Right ventricle myocardium superior (tissue), 1 donor: ENCODE results near the gene SLC6A9. TPM values are rescaled to one million over a fixed set of nuclear protein-coding genes. Genes with fewer than 3 reads are reported as not detected.

ENCODE experiments used
- ATAC-seq: fragments of 200-7000 bp; cut with Tn5 transposase; one replicate; pipeline ENCODE4 v1.9.1; 2020; ENCODE audit warnings: mild to moderate bottlenecking; ENCODE audit not compliant: poor library complexity
- DNase-seq: peaks from one replicate; pipeline ENCODE4 v3.0.0-alpha.2; 2020
- intact Hi-C: fragments of 100-400 bp; cut with DNase I; formaldehyde crosslinking; loops from one replicate; pipeline ENCODE4 v1.11.2; 2022
- total RNA-seq: library from RNA; stranded (reverse); fragmentation: NEBNext Ultra II Directional; extraction: Animal tissue kit (Norgen Biotek cat#: 25700); gene quantifications from one replicate; pipeline ENCODE4 v1.2.1, GENCODE V29; 2021
- donor health status: DM: no; HTN: yes; CAD: no; lungs with severe emphysema.

SLC6A9 gene
- total RNA-seq, 1 donor from 2014 or later = 0.78 TPM

DNA sequence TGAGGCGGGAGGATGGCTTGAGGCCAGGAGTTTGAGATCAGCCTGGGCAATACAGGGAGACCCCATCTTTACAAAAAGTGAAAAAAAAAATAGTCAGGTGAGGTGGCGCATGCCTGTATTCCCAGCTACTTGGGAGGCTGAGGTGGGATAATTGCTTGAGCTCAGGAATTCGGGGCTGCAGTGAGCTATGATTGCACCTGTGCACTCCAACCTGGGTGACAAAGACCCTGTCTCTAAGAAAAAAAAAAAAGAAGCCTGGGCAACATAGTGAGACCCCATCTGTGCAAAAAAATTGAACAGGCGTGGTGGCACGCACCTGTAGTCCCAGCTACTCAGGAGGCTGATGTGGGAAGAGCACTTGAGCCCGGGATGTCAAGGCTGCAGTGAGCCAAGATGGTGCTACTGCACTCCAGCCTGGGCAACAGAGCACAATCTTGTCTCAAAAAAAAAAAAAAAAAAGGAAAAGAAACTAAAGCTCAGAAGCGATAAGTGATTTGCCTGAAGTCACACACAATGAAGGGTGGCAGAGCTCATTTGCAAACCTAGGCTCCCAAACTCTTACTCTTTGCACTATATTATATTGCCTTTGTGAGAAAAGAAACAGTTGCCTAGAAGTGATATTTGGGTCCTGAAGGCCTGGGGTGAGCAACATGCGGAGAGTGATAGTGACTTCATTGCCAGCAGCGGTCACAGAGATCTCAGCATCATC, 37.9 kb downstream of the SLC6A9 start:
- DNase-seq = no peak
- intact Hi-C loops = no loop called here
- ATAC-seq = no peak

DNA sequence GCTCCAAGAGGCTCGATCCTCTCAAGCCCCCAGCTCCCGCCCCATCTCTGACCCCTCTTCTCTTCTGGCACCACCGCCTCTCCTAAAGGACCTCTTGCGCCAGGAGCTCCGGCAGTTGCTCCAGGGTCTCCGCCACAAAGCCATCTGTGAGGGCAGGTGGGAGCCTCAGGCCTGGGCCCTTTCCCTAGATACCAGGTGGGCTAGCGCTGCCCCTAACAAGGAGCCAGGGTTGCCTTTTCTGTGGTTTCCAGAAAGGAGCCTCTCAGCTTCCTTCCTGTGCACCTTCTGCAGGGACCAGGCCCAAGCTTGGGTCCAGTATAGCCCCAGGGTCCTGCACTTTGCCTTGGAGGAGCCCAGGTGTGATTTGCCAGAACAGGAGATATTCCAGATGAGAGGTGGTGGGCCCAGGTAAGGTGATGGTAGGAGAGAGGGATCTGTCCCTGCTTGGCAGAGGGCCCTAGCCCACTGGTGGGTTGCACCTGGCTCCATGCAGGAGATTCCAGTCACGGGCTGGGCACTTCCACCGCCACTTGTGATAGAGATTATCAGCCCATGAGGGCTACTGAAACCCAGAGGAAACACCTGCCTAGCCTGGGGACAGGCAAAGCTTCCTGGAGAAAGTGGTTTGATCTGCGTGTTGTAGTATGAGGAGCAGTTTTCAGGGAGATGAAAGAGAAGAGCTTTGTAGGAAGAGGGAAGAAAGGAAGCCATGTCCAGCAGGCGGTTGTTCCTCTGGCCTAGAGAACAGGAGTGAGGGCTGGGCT, 38.8 kb downstream of the SLC6A9 start:
- ATAC-seq (no peak), DNase-seq (no peak)
- intact Hi-C loops = no loop called here

DNA sequence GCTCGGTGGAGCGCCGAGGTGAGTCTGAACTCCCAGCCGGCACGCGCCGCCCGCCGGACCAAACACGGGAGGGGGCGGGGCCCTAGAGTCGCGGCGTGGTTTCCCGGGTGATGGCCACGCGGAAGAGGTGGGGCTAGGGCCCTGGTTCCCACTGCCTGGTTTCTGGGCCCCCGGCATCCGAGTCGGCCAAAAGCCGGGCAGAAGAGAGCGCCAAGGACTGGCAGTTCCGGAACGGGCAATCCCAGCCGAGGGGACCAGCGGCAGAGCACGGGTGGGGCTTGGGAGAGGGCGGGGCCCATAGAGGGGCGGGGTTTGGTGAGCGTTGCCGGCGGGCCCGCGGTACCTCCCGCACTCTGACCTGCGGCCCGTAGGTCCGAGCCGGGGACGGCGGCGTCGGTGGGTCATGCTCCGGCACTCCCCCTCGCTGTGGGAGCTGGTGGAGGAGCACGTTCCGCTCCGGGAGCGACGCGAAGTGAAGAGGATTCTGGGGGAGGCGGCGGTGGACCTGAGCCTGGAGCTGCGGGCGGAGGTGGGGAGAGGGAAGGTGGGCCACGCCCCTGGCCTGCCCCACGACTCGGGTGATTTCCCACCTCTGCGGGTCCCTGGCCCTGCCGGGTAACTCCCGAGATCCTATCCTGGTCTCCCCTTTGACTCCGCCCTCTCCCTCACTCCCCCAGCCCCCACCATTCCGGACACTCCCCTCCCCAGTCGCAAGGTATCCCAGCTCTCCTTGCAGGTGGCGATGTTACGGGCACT, 39.6 kb downstream of the SLC6A9 start, which contains the start of gene CCDC24:
CCDC24 (plus strand) TSS at position 124 of the 756 bp plus-strand sequence; CDS start at position 404, 280 bp downstream.
- DNase-seq (peak; percentile 92), ATAC-seq (peak; percentile 94)
- intact Hi-C loops = no loop called here

DNA sequence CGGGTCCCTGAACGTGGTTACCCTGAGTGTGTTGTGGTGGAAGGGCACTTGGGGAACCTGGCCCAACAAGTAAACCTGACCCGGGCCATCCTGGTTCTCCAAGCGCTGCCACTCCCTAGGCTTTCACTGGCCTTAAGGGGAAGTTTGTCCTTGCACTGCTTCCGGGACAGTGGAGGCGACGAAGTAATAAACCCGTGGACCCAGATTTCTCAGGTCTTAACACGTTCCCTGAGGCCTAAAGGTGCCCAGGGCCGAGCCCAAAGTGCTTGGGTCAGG, 40.1 kb downstream of the SLC6A9 start:
- DNase-seq (no peak), ATAC-seq (no peak)
- intact Hi-C loops = no loop called here

DNA sequence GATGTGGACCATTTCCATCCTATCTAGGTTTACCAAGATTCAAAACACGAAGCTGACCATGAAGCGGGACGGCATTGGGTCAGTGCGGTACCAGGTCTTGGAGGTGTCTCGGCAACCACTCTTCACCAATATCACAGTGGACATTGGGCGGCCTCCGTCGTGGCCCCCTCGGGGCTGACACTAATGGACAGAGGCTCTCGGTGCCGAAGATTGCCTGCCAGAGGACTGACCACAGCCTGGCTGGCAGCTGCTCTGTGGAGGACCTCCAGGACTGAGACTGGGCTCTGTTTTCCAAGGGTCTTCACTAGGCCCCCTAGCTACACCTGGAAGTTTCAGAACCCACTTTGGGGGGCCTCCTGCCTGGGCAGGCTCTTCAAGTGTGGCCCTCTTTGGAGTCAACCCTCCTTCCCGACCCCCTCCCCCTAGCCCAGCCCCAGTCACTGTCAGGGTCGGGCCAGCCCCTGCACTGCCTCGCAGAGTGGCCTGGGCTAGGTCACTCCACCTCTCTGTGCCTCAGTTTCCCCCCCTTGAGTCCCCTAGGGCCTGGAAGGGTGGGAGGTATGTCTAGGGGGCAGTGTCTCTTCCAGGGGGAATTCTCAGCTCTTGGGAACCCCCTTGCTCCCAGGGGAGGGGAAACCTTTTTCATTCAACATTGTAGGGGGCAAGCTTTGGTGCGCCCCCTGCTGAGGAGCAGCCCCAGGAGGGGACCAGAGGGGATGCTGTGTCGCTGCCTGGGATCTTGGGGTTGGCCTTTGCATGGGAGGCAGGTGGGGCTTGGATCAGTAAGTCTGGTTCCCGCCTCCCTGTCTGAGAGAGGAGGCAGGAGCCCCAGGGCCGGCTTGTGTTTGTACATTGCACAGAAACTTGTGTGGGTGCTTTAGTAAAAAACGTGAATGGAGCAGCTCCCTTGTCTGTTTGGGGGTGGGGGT, 40.7 kb downstream of the SLC6A9 start:
- intact Hi-C loops = no loop called here
- ATAC-seq = no peak
- no peak for DNase-seq

DNA sequence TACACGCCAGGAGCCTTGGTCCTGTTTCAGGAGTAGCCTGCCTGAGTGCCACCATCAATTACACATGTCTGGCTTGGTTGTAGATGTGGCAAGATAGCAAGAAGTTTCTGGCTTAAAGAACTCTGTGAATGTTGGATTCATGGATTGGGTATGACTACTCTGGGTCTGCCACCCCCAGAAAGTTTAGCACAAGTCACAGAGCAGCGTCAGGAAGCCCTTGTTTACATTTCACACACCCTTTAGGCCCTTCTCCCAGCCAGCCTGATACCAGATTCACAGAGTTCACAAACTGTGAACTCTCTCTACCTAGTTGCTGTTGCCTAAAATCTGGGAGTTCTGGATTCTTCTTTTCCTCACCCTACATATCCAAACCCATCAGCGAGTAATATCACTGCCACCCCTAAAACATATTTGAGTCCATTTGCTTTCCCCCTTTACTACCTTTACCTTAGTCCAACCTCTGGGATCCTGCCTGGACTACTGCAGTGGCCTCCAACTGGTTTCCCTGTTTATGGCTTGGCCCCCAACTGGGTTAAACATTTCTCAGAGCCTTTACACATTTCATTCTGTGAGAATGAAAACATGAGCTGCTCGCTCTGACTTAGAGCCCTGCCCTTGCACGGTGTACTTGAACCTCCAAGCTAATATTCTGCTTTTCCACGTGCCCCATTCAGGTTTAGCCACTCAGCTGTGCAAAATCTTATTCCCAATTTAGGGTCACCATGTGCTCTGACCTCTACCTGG, 43.9 kb downstream of the SLC6A9 start:
- intact Hi-C loops = no loop called here
- no peak for ATAC-seq
- no peak for DNase-seq

DNA sequence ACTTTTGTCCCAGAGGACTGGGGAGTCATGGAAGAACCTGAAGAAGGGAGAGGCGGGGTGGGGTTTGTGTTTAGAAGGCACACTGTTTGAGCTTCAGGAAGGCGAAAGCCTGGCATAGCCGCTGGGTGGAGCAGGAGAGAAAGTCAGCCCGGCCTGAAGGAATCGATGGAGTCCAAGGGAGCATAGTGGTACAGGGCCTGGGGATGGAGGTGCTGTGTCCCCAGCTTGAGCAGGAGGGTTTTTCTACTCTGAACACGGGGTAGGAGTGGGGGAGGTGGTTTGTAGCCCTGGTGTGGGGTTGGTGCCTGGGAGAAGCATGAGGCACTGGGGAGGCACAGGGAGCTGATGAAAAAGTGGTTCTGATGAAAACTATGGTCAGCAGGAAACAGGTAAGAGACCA, 44.5 kb downstream of the SLC6A9 start:
- intact Hi-C loops = no loop called here
- DNase-seq (no peak), ATAC-seq (no peak)

DNA sequence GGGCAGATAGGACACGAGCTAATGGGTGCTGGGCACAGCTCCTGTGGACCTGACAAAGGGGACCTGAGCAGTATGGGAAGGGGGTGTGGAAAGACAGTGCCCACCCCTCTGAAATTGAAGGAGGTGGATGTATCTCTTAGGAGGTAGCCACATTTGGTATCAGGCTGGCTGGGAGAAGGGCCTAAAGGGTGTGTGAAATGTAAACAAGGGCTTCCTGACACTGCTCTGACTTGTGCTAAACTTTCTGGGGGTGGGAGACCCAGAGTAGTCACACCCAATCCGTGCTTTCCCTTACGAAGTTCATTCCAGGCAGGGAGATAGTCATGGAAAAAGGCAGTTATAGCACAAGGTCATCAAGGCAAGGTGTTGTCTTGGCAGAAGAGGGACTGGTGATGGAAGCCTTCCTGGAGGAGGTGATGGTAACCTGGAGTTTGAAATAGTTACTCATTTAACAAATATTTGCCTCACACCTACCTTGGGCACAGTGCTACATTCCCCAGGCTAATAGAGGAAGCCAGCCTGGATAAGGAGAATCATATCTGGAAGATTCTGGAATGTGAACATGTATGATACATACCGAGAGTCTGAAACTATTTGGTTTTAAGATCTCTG, 45.2 kb downstream of the SLC6A9 start:
- ATAC-seq (no peak), DNase-seq (no peak)
- intact Hi-C loops = no loop called here

DNA sequence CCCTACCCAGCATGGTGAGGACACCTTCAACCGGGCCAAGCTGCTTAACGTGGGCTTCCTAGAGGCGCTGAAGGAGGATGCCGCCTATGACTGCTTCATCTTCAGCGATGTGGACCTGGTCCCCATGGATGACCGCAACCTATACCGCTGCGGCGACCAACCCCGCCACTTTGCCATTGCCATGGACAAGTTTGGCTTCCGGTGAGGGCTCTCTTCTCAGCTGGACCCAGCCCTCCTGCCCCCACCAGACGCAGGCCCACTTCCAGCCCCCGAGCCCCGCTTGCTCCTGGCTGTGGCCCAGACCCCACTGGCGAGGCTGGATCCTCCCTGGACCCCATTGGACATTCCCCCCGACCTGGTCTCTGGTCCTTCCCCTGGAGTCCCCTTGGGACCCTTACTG, 46.4 kb downstream of the SLC6A9 start:
- DNase-seq (no peak), ATAC-seq (no peak)
- intact Hi-C loops = no loop called here

DNA sequence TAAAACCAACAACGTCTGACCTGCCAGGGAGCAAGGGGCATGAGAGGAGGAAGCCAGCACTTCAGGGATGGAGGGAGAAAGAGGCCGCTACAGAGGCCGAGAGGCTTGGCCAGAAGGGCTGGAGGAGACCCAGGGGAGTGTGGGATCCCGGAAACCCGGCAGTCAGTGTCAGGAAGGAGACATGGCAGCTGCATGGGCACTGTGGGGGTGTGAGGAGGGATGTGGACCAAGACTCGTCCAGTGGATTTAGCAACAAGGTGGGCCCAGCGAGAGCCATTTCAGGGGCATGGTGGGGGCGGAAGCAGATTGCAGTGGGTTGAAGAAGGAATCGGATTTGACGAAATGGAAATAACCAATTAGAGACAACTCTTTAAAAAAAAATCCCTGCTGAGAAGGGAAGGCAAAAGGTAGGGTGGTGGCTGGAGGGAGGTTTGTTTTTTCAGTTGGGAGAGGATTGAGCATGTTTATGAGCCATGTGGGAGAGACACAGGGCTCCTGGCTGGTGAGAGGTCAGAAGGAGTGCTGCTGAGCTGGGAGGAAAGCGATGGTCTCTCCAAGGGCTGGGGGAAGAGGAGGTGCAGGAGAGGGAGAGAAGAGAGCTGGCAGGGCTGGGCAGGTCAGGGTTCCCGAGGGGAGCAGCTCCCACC, 47.9 kb downstream of the SLC6A9 start:
- ATAC-seq (no peak), DNase-seq (no peak)
- intact Hi-C loops = no loop called here

DNA sequence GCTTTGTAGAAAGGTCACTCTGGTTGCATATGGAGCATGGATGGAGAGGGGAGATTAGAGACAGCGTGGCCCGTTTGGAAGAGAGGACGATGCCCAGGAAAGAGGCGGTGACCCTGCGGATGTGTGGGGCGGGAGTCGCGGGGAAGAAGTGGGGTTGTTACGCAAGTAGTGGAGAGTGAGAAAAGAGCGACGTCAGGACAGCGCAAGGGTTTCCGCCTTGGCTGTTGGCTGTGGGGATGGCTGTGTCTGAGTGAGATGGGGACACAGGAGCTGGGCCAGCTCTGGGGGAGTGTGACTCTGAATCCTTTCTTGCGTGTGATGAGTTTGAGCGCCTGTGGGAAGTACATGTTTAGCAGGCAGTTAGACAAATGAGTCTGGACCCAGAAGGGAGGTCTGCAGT, 48.5 kb downstream of the SLC6A9 start:
- no peak for ATAC-seq
- peak; percentile 49 for DNase-seq
- intact Hi-C loops = no loop called here

DNA sequence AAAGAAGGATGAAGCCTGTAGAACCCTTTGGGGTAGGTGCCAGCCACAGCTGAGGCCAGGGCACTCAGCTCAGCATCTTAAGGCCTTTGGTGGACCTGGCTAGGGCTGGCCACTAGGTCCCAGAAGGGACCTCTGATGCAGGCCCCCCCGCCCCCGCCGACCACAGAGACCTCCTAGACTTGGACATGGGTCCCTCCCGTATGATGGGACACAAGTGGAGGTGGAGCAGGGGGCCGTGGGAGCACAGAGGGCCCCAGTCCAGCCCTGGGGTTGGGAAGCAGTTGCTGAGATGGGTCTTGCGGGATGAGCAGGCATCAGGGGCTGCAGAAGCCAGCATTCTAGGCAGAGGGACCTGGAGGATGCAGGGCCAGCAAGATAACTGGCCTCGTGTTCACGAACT, 49.0 kb downstream of the SLC6A9 start:
- intact Hi-C loops = no loop called here
- peak; percentile 31 for DNase-seq
- ATAC-seq = no peak

DNA sequence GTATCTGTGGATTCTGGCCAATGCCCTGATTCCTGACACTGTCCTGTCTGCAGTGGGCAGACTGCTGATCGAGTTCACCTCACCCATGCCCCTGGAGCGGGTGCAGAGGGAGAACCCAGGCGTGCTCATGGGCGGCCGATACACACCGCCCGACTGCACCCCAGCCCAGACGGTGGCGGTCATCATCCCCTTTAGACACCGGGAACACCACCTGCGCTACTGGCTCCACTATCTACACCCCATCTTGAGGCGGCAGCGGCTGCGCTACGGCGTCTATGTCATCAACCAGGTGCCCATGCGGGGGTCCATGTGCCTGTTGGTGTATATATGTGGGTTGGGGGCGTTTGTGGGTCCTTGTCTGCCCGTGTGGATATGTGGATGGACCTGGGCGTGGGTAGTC, 49.6 kb downstream of the SLC6A9 start:
- no peak for ATAC-seq
- DNase-seq = peak; percentile 32
- intact Hi-C loops = no loop called here

DNA sequence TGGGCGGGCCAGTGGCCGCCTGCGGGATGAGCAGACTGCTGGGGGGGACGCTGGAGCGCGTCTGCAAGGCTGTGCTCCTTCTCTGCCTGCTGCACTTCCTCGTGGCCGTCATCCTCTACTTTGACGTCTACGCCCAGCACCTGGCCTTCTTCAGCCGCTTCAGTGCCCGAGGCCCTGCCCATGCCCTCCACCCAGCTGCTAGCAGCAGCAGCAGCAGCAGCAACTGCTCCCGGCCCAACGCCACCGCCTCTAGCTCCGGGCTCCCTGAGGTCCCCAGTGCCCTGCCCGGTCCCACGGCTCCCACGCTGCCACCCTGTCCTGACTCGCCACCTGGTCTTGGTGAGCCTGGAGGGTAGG, 50.1 kb downstream of the SLC6A9 start:
- ATAC-seq = no peak

DNA sequence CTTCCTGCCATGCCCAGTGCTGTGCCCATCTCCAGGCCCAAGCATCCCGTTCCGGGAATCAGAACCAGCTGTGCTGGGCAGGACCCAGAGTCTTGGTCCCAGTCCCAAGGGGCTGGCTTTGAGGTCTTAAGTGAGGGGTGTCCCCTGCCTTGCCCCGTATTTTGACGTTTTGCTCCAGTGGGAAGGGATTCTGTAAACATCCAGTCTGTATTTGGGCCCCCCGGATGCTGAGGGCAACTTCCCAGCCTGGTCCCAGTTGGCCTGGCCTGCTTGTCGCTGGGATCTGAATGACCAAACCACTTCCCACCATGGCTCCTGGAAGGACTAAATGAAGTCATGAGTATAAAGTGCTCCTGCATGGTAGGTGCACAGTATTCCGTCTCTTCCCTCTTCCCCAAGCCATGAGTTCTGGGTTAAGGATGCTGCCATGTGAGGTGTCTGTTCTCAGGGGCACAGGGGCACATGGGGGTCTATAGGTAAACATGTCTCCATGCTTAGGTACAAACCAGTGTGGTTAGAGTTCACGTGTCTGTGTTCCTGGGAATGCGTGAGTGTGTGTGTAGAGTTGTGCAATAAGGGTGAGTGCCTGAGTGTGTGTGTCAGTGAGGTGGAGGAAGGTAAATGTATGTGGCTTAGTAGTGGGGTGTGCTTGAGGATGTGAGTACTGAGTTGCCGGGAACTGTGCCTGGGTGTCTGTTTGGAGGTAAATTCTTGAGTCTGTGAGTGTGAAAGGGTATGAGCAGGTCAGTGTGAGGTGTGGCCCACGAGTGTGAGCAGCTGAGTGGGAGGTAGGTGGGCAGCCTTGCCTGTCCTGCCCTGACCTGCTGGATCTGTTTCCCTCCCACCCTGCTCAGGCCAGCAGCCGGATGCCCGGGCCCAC, 50.8 kb downstream of the SLC6A9 start:
- no peak for DNase-seq
- ATAC-seq = no peak
- intact Hi-C loops = no loop called here

More for the DNA sequence above, 50.1 kb downstream of the SLC6A9 start:
- DNase-seq = peak; percentile 36
- intact Hi-C loops = no loop called here

DNA sequence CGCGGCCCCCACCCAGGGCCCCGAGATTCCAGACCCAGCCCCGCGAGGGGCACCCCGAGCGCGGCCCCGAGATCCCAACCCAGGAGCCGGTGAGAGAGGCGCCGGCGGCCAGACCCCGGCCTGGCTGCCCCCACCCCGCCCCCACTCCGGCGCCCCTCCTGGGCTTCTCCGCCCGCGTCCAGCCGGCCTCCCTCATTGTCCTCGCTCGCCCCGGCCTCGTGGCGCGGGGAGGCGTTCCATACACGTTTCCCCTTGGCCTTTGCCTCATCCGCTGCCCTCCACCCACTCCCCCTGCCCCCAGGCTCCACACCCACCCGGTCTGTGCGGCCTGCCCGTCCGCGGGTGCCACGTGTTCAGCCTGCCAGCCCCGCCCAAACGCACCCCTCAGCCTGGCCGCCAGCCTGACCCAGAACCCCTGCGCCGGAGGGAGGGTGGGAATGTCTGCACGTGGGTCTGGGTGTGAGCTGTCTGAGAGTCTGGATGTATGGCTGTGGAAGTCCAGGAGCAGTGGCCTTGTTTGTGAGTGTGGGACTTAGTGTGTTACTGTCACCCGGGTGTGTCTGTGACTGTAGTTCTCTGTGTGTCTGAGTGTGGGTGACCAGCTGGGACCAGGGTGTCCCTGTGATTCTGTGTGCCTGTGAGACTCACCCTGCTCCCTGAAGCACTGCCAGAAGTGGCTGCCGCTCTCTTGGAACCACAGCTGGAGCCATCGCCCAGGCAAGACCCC, 51.6 kb downstream of the SLC6A9 start:
- ATAC-seq = peak; percentile 5
- intact Hi-C loops = no loop called here
- peak; percentile 70 for DNase-seq
